ENCODE results near the gene MBP.
"Not testable (repeated sequence)": the region's sequence is repeated elsewhere in the genome, so short reads cannot be mapped to it uniquely, and the experiment has no call there.

MBP gene

DNA sequence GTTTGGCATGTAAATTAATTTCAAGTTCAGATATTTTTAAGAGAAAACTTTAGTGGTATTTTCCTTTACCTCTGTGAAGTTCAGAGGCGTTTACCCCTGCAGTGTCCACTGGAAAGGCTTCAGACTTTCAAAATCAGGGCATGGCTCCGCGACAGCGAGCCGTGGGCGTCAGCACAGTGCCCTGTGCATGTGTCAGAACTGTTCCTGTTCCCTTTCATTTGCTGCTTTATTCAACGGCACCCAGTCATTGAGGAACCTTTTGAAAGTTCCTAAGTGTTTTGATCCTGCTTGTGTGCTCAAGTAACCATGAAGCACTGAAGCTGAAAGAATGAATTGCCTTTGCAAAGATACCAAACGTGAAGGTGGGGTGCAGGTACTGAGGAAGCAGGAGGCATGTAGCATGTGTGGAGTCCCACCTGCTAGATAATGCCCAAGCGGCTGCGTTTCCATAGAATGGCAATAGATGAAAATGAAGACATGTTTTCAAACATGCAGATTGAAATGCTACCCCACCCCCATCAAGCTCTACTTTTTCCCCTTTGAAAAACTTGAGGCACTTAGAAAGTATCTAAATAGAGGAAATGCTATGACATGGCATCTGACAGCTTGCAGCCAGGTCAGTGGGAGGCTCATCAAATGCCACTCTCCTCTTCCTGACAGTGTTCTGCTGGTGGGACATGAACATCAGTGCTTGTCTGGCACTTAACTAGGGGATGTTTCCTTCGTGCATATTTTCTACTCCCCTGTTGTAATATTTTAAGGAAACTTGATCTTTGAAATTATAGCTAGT lies 161.6 kb downstream of the MBP start:
- DNase-seq (ENCODE audit: low read depth), result no peak

DNA sequence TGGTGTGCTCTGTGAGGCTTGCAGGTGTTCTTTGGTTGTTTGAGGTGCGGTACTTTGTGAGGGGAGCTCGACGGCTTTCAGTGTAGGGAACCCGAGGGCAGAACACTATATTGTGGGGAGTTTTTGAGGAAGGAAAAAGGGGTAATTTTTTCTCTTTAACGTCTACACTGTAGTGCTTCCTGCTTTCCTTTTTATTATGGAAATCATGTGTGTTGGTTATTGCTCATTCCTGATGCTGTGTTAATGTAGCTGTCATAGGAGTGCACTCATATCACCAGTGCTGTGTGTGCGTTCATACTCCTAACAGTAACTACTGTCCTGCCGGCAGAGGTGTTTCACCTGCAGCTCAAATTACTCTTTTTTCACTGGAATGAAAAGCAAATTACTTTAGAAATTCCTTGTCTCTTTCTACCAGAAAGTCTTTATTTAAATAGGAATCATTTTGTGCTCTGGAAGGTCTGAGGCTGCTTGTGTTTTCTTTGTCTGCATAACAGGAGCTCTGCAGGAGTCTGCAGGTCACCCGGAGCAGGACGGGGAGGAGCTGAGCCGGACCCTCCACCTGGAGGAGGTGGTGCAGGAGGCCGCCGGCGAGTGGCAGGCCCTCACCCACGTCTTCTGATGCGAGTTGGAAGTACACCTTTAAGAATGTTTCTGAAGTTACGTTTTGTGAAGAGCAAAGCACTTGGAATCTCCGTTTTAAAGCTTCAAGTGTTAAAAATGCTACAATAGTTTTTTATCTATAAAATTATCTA lies 164.7 kb downstream of the MBP start:
- no peak for DNase-seq (ENCODE audit: low read depth)

DNA sequence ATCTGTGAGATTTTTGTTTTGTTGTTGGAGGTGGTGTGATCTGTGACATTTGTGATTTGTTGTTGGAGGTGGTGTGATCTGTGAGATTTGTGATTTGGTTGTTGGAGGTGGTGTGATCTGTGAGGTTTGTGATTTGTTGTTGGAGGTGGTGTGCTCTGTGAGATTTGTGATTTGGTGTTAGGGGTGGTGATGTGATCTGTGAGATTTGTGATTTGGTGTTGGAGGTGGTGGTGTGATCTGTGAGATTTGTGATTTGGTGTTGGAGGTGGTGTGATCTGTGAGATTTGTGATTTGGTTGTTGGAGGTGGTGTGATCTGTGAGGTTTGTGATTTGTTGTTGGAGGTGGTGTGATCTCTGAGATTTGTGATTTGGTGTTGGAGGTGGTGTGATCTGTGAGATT lies 165.3 kb downstream of the MBP start:
- not testable (repeated sequence) for DNase-seq (ENCODE audit: low read depth)

DNA sequence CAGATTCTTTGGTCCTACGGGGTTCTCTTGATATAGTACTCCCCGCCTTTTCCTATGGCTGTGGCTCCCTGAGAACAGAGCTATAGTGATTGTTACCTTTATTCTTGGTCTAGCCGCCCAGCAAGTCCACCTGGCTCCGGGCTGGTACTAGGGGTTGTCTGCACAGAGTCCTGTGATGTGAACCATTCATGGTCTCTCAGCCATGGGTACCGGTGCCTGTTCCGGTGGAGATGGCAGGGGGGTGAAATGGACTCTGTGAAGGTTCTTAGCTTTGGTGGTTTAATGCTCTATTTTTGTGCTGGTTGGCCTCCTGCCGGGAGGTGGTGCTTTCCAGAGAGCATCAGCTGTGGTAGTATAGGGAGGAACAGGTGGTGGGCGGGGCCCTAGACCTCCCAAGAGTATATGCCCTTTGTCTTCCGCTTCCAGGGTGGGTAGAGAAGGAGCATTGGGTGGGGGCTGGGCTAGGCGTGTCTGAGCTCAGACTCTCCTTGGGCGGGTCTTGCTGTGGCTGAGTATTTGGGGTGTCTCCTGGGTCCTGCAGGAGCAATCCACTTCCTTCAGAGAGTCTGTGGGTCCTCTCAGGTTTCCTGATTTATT lies 166.9 kb downstream of the MBP start:
- not testable (repeated sequence) for DNase-seq (ENCODE audit: low read depth)

DNA sequence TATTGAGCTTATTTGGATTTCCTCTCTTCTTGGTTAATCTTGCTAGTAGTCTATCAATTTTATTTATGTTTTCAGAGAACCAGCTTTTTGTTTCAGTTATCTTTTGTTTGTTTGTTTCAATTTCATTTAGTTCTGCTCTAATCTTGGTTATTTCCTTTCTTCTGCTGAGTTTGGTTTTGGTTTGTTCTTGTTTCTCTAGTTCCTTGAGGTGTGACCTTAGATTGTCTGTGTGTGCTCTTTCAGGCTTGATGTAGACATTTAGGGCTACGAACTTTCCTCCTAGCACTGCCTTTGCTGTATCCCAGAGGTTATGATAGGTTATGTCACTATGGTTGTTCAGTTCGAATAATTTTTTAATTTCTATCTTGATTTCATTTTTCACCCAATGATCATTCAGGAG lies 168.6 kb downstream of the MBP start:
- DNase-seq (ENCODE audit: low read depth), result no peak

DNA sequence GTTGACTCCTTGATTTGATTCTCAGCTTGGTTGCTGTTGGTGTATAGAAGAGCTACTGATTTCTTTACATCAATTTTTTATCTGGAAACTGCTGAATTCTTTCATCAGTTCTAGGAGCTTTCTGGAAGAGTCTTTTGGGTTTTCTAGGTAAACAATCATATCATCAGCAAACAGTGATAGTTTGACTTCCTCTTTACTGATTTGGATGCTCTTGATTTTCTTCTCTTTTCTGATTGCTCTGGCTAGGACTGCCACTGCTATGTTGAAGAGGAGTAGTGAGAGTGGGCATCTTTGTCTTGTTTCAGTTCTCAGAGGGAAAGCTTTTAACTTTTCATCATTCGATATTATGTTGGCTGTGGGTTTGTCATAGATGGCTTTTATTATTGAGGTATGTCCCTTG lies 169.7 kb downstream of the MBP start:
- DNase-seq (ENCODE audit: low read depth), result no peak

DNA sequence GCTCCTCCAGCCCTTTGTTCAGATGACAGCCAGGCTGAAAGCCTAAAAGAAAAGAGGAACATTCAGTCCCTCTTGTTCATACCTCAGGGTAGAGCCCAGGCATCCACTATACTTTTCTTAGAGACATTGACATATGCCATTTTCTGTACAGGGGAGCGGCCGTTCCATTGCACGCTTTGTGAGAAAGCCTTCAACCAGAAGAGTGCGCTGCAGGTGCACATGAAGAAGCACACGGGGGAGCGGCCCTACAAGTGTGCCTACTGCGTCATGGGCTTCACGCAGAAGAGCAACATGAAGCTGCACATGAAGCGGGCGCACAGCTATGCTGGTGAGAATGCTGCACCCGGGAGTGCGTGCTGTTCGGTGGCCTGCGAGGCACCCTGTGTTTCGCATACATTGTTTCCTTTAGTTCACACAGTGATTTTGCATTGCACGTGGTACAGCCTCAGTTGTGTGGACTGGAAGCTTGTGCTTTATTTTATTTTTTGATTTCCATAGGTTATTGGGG lies 172.0 kb downstream of the MBP start:
- no peak for DNase-seq (ENCODE audit: low read depth)

DNA sequence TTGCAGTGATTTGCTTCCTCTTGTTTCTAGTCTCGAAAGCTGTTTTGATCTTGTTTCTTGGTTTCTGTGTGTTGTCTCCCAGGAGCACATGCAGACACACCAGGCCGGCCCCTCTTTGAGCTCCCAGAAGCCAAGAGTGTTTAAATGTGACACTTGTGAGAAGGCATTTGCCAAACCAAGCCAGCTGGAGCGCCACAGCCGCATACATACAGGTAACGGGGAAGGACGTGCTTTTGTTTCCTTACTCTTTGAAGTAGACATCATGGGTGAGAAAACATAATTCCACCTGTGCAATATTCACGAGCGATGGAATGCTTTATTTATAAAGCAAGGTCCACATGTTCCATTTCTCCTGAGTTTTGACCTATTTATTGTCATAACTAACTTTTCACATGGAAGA lies 173.0 kb downstream of the MBP start:
- no peak for DNase-seq (ENCODE audit: low read depth)

DNA sequence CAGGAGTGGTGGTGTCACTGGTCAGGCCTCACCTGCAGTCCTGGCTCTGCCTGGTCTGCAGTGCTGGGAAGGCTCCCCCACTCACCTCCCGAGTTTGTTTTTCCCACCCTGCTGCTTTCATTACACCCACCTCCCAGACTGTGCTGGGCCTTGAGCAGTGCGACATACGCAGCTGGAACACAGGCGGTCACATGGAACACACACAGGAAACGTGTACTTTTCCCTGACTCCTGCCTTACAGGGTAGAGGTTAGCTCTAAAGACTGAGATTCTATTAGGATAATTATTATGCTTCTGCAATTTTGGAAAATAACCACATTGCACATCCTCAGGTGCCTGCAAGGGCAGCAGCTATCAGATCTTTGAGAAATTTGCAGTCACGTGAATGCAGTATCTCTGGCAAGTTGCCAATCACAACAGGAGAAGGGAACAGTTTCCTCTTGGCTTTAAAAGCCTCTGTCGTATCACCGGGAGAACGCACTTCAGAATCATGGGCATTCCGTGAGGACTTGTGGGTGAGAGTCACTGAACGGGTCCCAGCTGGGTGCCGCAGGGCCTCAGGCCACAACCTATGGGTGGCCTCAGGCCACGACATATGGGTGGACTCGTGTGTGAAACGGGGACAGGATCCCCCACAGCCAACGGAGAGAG lies 173.8 kb downstream of the MBP start:
- DNase-seq (ENCODE audit: low read depth), result no peak

DNA sequence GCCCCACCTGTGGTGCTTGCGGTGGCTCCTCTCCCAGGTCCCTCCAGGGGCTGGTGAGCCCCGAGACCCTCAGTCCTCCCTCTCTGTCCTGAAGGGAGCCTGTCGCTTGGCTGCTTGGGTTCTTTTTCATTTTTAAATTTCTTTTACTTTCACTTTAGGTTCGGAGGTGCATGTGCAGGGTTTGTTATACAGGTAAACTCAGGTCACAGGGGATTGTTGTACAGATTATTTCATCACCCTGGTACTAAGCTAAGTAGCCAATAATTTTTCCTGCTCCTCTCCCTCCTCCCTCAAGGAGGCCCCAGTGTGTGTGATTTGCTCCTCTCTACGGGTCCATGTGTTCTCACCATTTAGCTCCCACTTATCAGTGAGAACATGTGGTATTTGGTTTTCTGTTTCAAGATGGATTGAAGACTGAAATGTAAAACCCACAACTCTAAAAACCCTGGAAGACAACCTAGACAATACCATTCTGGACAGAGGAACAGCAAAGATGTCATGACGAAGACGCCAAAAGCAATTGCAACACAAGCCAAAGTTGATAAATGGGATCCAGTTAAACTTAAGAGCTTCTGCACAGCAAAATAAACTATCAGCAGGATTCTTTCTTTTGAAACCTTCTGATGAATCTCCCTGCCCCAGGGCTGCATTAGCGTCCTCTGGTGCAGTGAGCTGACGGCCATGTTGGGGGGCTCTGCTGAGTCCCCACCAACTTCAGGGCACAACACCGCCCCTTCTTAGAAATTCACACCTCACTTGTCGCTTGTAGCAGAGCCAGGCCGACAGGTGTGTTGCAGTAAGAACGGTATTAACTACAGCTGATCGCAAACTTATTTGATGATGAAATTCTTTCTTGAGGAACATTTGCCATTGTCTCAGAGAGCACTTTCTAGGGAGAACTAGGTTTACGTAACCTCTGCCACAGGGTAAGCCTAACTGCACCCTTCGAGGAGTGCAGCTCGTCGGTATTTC lies 174.9 kb downstream of the MBP start:
- DNase-seq (ENCODE audit: low read depth), result no peak

DNA sequence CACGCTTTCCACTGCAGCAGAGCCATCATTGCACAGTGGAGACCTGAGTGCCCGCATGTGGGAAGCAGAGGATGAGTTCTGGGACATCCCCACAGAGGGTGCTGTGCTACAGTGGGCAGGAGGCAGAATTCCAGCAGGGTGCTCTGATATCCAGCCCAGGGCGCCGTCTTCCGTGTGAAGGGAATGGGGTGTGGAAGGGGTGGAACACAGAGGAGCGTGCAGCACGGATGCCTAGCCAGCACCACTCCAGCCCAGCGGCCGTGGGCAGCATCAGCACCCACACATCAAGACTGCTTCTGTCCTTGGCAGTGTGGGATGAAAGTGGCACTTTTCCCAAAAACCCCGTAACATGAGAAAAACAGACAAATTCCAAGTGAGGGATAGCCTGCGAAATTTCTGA lies 175.9 kb downstream of the MBP start:
- no peak for DNase-seq (ENCODE audit: low read depth)

DNA sequence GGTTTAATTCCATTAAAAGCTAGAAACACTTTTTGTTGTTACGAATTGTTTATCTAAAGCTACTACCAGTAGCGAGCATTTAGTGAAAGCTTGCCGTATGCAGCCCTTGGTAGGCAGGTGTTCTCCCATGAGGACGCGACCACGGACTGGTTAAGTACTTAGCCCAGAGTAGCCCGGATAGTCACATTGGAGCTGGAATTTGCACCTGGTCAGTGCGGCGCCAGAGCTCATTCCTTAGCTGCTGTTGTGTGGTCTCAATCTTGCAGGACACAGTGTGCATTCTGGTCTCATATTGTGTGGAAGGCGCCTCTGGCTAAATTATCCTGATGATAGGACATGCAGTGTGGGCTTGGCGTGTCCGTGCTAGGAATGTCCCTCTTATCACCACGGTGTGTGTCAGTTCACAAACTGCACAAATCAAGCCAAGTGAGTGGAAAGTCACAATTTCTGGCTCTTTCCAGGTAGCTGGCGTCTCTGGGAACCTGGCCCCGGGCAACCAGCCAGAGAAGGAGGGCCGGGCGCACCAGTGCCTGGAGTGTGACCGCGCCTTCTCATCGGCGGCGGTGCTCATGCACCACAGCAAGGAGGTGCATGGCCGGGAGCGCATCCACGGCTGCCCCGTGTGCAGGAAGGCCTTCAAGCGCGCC lies 176.9 kb downstream of the MBP start:
- no peak for DNase-seq (ENCODE audit: low read depth)

DNA sequence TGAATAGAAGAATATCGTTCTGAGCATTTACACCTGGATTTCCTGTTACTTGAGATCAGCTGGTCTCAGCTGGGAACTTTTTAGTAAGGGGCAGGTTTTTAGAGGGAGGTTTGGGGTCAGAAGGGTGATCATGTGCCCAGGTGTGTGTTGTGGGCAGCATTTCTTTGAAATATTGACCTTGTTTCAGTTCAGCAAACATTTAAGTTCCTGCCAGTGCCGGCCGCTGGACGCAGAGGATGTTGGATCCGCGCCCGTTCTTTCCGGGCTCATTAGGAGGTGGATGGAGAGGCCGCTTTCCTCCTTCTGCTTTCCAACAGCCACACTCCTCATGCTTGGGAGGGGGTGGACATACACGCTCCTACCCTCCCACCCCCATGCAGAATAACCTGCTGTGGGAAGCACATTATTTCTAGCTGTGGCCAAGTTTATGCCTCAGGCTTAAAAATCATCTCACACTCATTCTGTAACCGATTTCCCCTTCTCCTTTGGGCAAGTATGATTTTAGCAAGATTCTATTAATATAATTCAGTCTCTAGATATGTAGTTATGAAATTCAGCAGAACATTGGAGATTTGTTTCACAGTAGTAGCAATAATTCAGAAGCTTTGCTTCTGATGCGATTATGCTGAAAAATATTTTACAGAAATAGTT lies 178.9 kb downstream of the MBP start:
- DNase-seq (ENCODE audit: low read depth), result no peak

DNA sequence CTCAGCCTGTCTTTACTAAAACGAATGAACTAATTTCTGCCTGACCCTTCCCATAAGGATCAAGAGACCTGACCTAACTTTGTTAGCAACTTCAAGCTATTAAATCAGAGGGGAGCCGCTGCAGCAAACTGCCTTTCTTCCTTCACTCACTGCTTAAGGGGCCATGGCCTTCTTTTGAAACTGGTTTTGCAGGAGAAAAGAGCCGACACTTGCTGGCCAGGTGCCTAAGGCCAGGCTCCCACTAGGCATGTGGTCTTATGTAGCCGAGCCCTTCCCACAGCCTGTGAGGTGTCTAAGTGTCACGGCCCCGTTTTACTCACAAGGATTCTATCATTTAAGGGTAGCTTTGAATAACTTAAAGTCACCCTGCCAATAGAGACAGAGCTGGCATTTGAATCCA lies 179.4 kb downstream of the MBP start:
- DNase-seq (ENCODE audit: low read depth), result no peak

DNA sequence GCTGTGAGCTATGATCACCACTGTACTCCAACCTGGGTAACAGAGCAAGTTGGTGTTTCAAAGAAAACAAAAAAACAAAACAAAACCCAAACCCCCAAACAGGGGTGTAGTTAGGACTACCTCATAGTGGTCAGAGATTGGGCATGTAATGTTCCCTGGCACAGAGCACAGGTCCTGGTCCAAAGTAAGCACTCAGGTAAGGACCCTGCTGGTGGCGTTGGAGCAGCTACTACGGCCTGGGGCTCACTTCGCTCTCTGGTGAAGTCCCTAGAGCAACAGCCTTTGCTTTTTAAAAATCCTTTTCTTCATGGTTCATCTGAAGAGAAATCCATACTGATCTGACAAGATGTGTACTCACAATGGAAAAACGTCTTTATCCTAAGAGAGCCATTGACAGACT lies 179.8 kb downstream of the MBP start:
- no peak for DNase-seq (ENCODE audit: low read depth)

DNA sequence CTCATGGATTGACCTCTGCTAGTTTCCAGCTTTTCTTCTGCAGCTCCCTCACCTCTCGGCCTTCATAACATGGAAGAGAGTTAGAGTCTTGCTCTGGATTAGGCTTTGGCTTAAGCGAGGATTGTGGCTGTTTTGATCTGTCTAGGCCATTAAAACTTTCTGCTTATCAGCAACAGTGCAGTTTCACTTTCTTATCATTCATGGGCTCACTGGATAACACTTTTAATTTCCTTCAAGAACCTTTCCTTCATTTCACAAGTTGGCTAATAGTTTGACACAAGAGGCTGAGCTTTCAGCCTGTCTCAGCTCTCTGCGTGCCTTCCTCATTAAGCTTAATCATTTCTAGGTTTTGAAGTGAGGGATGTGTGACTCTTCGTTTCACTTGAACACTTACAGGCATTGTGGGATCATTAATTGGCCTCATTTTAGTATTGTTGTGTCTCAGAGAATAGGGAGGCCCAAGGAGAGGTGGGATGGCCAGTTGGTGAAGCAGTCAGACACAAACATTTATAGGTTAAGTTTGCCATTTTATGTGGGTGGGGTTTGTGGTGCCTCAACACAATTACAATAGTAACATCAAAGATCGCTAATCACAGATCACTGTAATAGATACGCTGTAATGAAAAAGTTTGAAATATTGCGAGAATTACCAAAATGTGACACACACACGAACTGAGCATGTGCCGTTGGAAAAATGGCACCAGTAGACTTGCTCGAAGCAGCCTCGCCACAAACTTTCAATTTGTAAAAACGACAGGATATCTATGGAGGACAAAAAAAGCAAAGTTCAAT lies 180.9 kb downstream of the MBP start:
- DNase-seq (ENCODE audit: low read depth), result no peak

DNA sequence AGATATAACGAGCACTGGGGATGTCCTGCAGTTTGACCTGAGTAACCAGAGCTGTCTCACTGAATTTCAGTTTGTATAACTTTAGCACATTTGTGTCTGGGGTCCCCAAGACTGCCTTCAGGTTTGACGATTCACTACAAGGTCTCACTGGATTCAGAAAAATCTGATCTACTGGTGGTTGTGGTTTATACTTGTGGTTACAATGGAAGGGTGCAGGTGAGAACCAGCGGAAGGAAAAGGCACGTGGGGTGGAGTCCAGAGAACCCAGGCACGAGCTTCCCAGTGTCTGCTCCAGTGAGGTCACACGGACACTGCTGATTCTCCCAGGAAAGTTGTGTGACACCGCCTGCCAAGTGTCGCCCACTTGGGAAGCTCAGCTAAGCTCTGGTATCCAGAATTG lies 184.2 kb downstream of the MBP start:
- no peak for DNase-seq (ENCODE audit: low read depth)

DNA sequence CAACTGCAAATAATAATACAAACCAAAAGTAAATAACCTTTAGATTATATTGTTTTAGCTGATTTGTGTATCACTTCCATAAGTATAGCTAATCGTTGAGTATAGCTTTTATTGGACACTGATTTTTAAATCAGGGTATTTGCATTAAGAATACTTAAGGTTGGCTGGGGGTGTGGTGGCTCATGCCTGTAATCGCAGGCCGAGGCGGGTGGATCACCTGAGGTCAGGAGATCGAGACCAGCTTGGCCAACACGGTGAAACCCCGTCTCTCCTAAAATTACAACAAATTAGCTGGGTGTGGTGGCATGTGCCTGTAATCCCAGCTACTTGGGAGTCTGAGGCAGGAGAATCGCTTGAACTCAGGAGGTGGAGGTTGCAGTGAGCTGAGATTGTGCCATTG lies 188.2 kb downstream of the MBP start:
- not testable (repeated sequence) for DNase-seq (ENCODE audit: low read depth)

DNA sequence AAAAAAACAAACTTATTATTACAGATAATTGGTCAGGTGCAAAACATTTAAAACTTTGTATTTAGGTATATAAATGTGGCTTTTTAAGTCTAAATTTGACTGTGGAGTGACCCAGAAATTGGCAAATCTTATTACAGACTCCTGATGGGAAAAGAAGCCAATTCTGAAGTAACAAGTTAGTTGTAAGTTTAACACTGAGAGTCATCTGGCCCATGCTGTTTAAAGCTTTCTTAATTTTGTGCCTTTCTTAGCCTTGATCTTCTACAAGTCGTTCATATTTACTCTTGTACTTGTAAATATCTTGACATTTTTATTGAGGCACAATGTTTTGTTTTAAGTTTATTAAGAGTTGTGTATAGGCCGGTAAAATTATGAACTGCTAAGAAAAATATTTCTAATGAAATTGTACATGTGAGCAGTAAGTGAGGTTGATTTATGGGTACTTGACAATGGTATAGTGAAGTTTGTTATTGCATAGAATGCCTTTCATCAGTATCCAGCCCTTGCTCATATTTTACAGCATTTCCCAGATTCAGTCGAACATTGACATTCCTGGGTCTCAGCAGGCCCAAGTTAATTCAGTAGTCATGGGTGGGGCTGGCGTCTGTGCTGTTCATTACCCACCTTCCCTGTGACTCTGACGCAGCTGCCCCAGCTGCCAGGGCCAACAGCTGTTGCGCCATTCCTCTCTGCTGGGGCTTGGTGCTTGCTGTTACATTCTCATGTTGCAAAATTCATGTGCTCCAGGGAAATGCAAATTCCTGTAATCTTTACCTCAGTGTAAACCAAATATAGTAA lies 188.8 kb downstream of the MBP start:
- DNase-seq (ENCODE audit: low read depth), result no peak
